Osteocyte (in vitro differentiated cells): ENCODE data around the gene NDUFAF3. TPM values are rescaled to one million over a fixed set of nuclear protein-coding genes. Genes with fewer than 3 reads are reported as not detected.

Experiments
- DNase-seq: peaks from one replicate; pipeline ENCODE4 v3.0.0; 2021; ENCODE audit warnings: mixed read lengths; ENCODE audit not compliant: unreplicated experiment; ENCODE audit errors: extremely low spot score
- H3K27ac Mint-ChIP-seq: one replicate; pipeline ENCODE4 v1.8.0; 2021; ENCODE audit warnings: mild to moderate bottlenecking, mixed read lengths; ENCODE audit not compliant: unreplicated experiment
- H3K27me3 Mint-ChIP-seq: one replicate; pipeline ENCODE4 v1.8.0; 2021; ENCODE audit warnings: mixed read lengths; ENCODE audit not compliant: unreplicated experiment
- H3K36me3 Mint-ChIP-seq: one replicate; pipeline ENCODE4 v1.8.0; 2021; ENCODE audit warnings: mixed read lengths; ENCODE audit not compliant: unreplicated experiment
- H3K4me1 Mint-ChIP-seq: one replicate; pipeline ENCODE4 v1.8.0; 2021; ENCODE audit warnings: mixed read lengths; ENCODE audit not compliant: unreplicated experiment
- H3K4me3 Mint-ChIP-seq: one replicate; pipeline ENCODE4 v1.8.0; 2021; ENCODE audit warnings: mild to moderate bottlenecking, moderate library complexity, mixed read lengths; ENCODE audit not compliant: unreplicated experiment
- H3K9me3 Mint-ChIP-seq: one replicate; pipeline ENCODE4 v1.8.0; 2021; ENCODE audit warnings: mixed read lengths; ENCODE audit not compliant: unreplicated experiment
- CTCF ChIP-seq: fragments of 200-600 bp; sonication (generic); IDR thresholded peaks from 2 replicates; pipeline ENCODE4 v1.5.0; 2021; ENCODE audit warnings: antibody characterized with exemption, mild to moderate bottlenecking, moderate library complexity
- total RNA-seq: library from RNA; stranded (reverse); gene quantifications from 2 replicates; pipeline ENCODE4 v1.2.1, GENCODE V29; 2021

Gene NDUFAF3
- total RNA-seq, 1 donor from 2014 or later: 69.1 TPM

DNA sequence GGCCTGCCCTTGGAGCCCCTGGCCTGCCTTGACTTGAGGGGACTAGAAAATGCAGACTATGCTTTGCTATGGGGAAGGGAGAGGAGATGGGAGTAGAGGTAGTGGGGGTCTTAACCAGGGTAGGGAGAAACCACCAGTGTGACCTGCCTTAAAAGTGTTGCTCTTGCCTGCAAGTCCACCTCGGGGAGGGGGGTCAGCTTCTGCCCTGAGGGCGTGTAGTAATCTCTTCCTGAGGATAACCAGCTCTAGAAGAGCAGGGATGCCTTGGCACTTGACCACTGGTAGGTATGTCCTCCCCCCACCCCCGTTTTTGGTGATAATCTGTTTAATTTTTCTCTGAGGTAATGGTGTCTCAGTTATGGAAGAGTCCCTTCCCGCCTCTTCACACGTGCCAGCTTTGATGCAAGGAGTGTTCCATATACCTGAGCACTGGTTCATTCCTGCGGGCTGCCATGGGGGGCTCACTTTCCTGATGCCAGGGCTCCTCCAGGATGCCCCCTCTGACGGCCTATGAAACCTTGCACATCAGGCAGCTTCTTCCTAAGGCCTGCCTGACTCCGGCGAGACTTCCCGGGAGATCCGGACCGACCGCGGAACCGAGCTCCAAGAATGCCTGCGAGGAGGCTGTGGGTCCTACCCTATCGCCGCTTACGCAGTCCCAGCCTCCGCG lies 32.7 kb upstream of the NDUFAF3 start:
- no peaks in the 10 kb centered on the region for H3K9me3 Mint-ChIP-seq
- DNase-seq: no peak
- no peaks in the 10 kb centered on the region for H3K27me3 Mint-ChIP-seq
- no peak for TF ChIP-seq CTCF
- peak overlapping the region; percentile 94 for H3K27ac Mint-ChIP-seq
- H3K36me3 Mint-ChIP-seq: peaks cover 5% of the 10 kb centered on the region
- H3K4me1 Mint-ChIP-seq: peaks cover 27% of the 10 kb centered on the region
- peak overlapping the region; percentile 86 for H3K4me3 Mint-ChIP-seq

DNA sequence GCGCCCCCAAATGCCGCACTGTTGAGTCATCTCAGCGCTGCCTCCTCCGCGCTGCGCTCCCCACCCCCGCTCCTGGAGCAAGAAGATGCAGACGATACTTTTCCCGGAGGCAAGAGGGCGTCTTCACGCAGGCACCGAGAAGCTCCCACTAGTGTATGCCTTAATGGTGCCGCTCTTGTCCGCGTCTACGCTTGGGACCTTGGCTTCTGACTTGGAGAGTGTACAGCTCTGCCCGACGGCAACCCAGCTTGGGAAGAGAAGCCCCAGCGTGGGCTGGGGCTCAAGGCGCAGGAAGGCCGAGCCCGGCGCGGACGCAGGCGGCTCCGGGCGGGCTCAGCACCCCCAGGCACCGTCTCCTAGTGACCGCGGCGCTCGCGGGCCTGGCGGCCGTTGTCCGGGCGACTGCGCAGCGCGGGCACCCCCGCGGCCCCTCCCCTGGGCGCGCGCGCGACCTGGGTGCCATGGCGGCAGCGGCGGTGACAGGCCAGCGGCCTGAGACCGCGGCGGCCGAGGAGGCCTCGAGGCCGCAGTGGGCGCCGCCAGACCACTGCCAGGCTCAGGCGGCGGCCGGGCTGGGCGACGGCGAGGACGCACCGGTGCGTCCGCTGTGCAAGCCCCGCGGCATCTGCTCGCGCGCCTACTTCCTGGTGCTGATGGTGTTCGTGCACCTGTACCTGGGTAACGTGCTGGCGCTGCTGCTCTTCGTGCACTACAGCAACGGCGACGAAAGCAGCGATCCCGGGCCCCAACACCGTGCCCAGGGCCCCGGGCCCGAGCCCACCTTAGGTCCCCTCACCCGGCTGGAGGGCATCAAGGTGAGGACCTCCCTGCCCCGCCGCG lies 31.9 kb upstream of the NDUFAF3 start, which contains the start of gene P4HTM:
P4HTM (plus strand) TSS at position 446 of the 840 bp plus-strand sequence; CDS start at position 462, 16 bp downstream.
- TF ChIP-seq CTCF: peak; percentile 42
- H3K9me3 Mint-ChIP-seq: no peaks in the 10 kb centered on the region
- peak within 1 kb of the TSS; percentile 86 for H3K4me3 Mint-ChIP-seq
- H3K36me3 Mint-ChIP-seq: peaks cover 9% of the 10 kb centered on the region
- H3K27ac Mint-ChIP-seq: peak within 1 kb of the TSS; percentile 94
- no peaks in the 10 kb centered on the region for H3K27me3 Mint-ChIP-seq
- peaks cover 28% of the 10 kb centered on the region for H3K4me1 Mint-ChIP-seq
- DNase-seq: peak; percentile 94

DNA sequence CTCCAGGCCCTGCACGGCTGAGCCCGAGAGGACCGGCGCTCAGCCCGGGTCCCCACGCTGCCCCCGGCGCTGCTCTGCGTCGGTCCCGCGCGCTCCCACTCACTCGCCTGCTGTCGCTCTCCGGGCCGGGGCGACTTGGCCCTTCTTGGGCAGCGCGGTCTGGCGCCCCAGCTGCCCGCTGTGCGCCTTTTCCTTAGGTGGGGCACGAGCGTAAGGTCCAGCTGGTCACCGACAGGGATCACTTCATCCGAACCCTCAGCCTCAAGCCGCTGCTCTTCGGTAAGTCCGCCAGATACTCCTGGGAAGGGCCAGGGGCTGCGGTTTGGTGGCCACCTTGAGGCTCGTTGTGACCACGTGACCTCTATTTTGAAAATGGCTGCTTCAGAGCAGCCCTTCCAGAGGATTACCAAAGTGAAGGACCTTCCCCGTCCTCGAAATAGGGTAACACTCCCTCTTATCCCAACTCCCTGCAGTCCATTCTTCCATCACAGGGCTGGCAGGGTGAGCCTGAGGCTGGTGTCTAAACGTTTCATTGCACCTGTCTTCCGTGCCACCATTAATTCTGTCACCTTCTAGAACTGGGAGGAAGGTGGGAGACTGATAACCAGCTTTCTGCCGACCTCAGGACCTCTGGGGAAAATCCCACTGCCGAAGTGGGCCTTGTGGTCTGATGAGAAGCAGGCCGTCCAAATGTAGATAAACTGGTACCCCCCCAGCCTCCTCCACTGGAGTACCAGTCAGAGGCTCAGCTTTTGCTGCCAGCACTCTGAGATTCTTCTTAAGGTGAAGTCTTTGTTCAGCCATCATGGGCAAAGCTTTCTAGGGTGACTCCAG lies 31.1 kb upstream of the NDUFAF3 start:
- peak overlapping the region; percentile 73 for H3K4me3 Mint-ChIP-seq
- DNase-seq: no peak

DNA sequence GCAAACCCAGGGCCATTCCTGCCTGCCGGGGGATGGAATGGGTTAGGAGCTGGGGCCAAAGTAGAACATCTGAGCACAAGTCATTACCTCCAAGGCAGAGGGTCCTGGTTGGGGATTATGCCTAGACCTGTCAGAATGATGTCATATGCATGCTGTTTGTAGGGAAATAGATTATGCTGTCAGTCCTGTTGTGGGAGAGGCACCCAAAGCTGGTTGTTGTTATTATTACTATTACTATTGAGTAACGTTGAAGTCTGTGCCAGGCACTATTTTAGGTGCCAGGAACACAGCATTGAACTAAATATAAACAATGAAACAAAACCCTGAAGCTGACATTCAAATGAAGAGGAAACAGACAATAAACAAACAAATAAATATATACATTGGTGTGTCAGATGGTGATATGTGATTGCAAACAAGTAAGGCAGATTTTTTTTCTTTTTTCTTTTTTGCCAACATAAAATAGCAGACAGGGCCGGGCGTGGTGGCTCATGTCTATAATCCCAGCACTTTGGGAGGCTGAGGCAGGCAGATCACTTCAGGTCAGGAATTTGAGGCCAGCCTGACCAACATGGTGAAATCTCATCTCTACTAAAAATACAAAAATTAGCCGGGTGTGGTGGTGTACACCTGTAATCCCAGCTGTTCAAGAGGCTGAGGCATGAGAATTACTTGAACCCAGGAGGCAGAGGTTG lies 29.9 kb upstream of the NDUFAF3 start:
- Mint-ChIP-seq H3K27ac (no peak overlapping the region), H3K9me3 (no peaks in the 10 kb centered on the region), H3K4me1 (peaks cover 31% of the 10 kb centered on the region), H3K4me3 (no peak overlapping the region), H3K27me3 (no peaks in the 10 kb centered on the region), H3K36me3 (peaks cover 10% of the 10 kb centered on the region)
- no peak for TF ChIP-seq CTCF
- DNase-seq: no peak

More for the DNA sequence above, 31.1 kb upstream of the NDUFAF3 start:
- peaks cover 9% of the 10 kb centered on the region for H3K36me3 Mint-ChIP-seq
- H3K4me1 Mint-ChIP-seq: peaks cover 31% of the 10 kb centered on the region
- H3K27ac Mint-ChIP-seq: peak overlapping the region; percentile 83
- TF ChIP-seq CTCF: no peak
- H3K27me3 Mint-ChIP-seq: no peaks in the 10 kb centered on the region
- no peaks in the 10 kb centered on the region for H3K9me3 Mint-ChIP-seq
